Mucosa of stomach (tissue), 1 donor: Measurements from ENCODE around the gene CAMSAP3.
A peak's percentile ranks its signal among the peaks of the same experiment; 100 is the strongest.

Experiments
- H3K27me3 ChIP-seq: one replicate; pipeline ENCODE4 v1.7.0; 2013; ENCODE audit warnings: mild to moderate bottlenecking, low read length; ENCODE audit not compliant: control insufficient read depth, insufficient read depth
- H3K36me3 ChIP-seq: one replicate; pipeline ENCODE4 v1.7.0; 2013; ENCODE audit warnings: low read length; ENCODE audit not compliant: control insufficient read depth, insufficient read depth
- H3K4me1 ChIP-seq: one replicate; pipeline ENCODE4 v1.7.0; 2013; ENCODE audit warnings: mild to moderate bottlenecking, low read length; ENCODE audit not compliant: control insufficient read depth, insufficient read depth
- H3K4me3 ChIP-seq: one replicate; pipeline ENCODE4 v1.7.0; 2013; ENCODE audit warnings: low read length
- H3K9ac ChIP-seq: one replicate; pipeline ENCODE4 v1.7.0; 2013; ENCODE audit warnings: mild to moderate bottlenecking, low read length, moderate library complexity
- H3K9me3 ChIP-seq: one replicate; pipeline ENCODE4 v1.7.0; 2013; ENCODE audit warnings: mild to moderate bottlenecking, low read length, moderate library complexity; ENCODE audit not compliant: control insufficient read depth
- donor health status: Pancreatic carcinoma.

CAMSAP3 gene

GRCh38 chr19:7590256-7590655, 5.4 kb upstream of the CAMSAP3 start:
- Histone ChIP-seq H3K4me3 (no peak overlapping the region), H3K9ac (no peak overlapping the region), H3K27me3 (no peaks in the 10 kb centered on the region), H3K4me1 (peaks cover 10% of the 10 kb centered on the region), H3K9me3 (no peaks in the 10 kb centered on the region), H3K36me3 (no peaks in the 10 kb centered on the region)

GRCh38 chr19:7596211-7596937, 711 bp downstream of the CAMSAP3 start:
- Histone ChIP-seq H3K4me3 (peak overlapping the region; percentile 32), H3K9ac (peak overlapping the region; percentile 71)

GRCh38 chr19:7597689-7598088, 2.0 kb downstream of the CAMSAP3 start:
- Histone ChIP-seq H3K9me3 (no peaks in the 10 kb centered on the region), H3K27me3 (peaks cover 10% of the 10 kb centered on the region), H3K4me3 (no peak overlapping the region), H3K4me1 (peaks cover 28% of the 10 kb centered on the region), H3K36me3 (no peaks in the 10 kb centered on the region), H3K9ac (no peak overlapping the region)

More at GRCh38 chr19:7596211-7596937, 711 bp downstream of the CAMSAP3 start:
- no peaks in the 10 kb centered on the region for H3K9me3 ChIP-seq
- H3K27me3 ChIP-seq = peaks cover 10% of the 10 kb centered on the region
- no peaks in the 10 kb centered on the region for H3K36me3 ChIP-seq
- H3K4me1 ChIP-seq = peaks cover 19% of the 10 kb centered on the region

- H3K4me1 ChIP-seq = peaks cover 32% of the 10 kb centered on the region
- no peaks in the 10 kb centered on the region for H3K36me3 ChIP-seq
- no peak overlapping the region for H3K9ac ChIP-seq
- H3K27me3 ChIP-seq = peaks cover 10% of the 10 kb centered on the region
- no peak overlapping the region for H3K4me3 ChIP-seq
- H3K9me3 ChIP-seq = no peaks in the 10 kb centered on the region
Observed at GRCh38 chr19:7598180-7598579, 2.5 kb downstream of the CAMSAP3 start.

- Histone ChIP-seq H3K36me3 (no peaks in the 10 kb centered on the region), H3K9me3 (no peaks in the 10 kb centered on the region), H3K4me3 (no peak overlapping the region), H3K9ac (no peak overlapping the region), H3K4me1 (peaks cover 47% of the 10 kb centered on the region), H3K27me3 (peaks cover 10% of the 10 kb centered on the region)
Observed at GRCh38 chr19:7600721-7601120, 5.1 kb downstream of the CAMSAP3 start.

GRCh38 chr19:7602240-7602934, 6.7 kb downstream of the CAMSAP3 start:
- Histone ChIP-seq H3K9me3 (no peaks in the 10 kb centered on the region), H3K4me1 (peaks cover 40% of the 10 kb centered on the region), H3K9ac (peak overlapping the region; percentile 39), H3K27me3 (no peaks in the 10 kb centered on the region), H3K36me3 (no peaks in the 10 kb centered on the region), H3K4me3 (no peak overlapping the region)

GRCh38 chr19:7602935-7603497, 7.4 kb downstream of the CAMSAP3 start:
- Histone ChIP-seq H3K9me3 (no peaks in the 10 kb centered on the region), H3K9ac (no peak overlapping the region), H3K4me3 (no peak overlapping the region), H3K36me3 (no peaks in the 10 kb centered on the region), H3K4me1 (peaks cover 34% of the 10 kb centered on the region), H3K27me3 (no peaks in the 10 kb centered on the region)

GRCh38 chr19:7603919-7604318, 8.3 kb downstream of the CAMSAP3 start:
- H3K27me3 ChIP-seq = no peaks in the 10 kb centered on the region
- H3K9ac ChIP-seq = no peak overlapping the region
- H3K4me3 ChIP-seq = no peak overlapping the region
- no peaks in the 10 kb centered on the region for H3K9me3 ChIP-seq
- no peaks in the 10 kb centered on the region for H3K36me3 ChIP-seq
- H3K4me1 ChIP-seq = peaks cover 28% of the 10 kb centered on the region

- Histone ChIP-seq H3K36me3 (no peaks in the 10 kb centered on the region), H3K4me3 (no peak overlapping the region), H3K27me3 (no peaks in the 10 kb centered on the region), H3K9me3 (no peaks in the 10 kb centered on the region), H3K4me1 (peaks cover 28% of the 10 kb centered on the region), H3K9ac (no peak overlapping the region)
Observed at GRCh38 chr19:7605490-7606222, 10.0 kb downstream of the CAMSAP3 start.

- Histone ChIP-seq H3K9ac (no peak overlapping the region), H3K4me3 (no peak overlapping the region), H3K9me3 (no peaks in the 10 kb centered on the region), H3K4me1 (peaks cover 28% of the 10 kb centered on the region), H3K36me3 (no peaks in the 10 kb centered on the region), H3K27me3 (no peaks in the 10 kb centered on the region)
Observed at GRCh38 chr19:7606289-7606688, 10.6 kb downstream of the CAMSAP3 start.

- Histone ChIP-seq H3K27me3 (no peaks in the 10 kb centered on the region), H3K4me3 (no peak overlapping the region), H3K9me3 (no peaks in the 10 kb centered on the region)
Observed at GRCh38 chr19:7607212-7607873, 11.7 kb downstream of the CAMSAP3 start.

More at GRCh38 chr19:7607212-7607873, 11.7 kb downstream of the CAMSAP3 start:
- H3K4me1 ChIP-seq = peaks cover 22% of the 10 kb centered on the region
- H3K9ac ChIP-seq = no peak overlapping the region
- no peaks in the 10 kb centered on the region for H3K36me3 ChIP-seq
